SH-SY5Y (cell line): ENCODE results near the gene OPCML.

ENCODE experiments used
- GATA2 ChIP-seq: IDR thresholded peaks from 2 replicates; pipeline ENCODE4 v1.6.1; 2011; ENCODE audit warnings: mild to moderate bottlenecking, low read depth, low read length
- GATA3 ChIP-seq: IDR thresholded peaks from 2 replicates; pipeline ENCODE4 v1.6.1; 2011; ENCODE audit warnings: low read depth, mild to moderate bottlenecking, low read length, moderate library complexity

- no peak for TF ChIP-seq GATA3
- no peak for TF ChIP-seq GATA2
Measured at GRCh38 chr11:132790971-132791370, 741.3 kb downstream of the OPCML start.
